ENCODE data around the gene PZP.

Gene PZP

DNA sequence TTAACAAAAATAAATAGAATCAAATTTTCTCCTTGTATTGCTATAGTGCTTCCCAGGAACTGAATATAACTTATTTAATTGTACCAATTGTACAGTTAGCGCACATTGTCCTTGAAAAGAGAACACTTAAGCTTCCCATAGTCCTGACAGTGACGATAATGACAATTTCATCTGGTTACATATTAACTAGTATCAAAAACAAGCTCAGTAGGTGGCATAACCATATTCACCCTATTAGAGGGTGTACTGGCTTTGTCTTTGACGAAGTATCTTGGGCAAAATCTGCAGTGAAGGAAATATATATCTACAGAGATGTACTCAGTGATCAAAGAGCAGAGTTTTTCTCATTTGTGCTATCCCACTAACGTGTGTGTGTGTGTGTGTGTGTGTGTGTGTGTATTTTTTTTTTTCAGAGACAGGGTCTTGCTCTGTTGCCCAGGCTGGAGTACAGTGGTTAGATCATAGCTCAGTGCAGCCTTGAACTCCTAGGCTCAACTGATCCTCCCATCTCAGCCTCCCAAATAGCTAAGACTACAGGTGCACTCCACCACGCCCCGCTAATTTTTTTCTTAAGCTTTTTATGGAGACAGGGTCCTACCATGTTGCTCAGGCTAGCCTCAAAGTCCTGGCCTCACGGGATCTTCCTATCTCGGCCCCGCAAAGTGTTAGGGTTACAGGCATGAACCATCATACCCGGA is 87.6 kb downstream of the PZP start:
- Mint-ChIP-seq H3K36me3 (peaks cover 4% of the 10 kb centered on the region), H3K9me3 (no peaks in the 10 kb centered on the region), H3K27me3 (no peaks in the 10 kb centered on the region), H3K4me1 (peaks cover 11% of the 10 kb centered on the region), H3K27ac (no peak overlapping the region), H3K4me3 (no peak overlapping the region)

DNA sequence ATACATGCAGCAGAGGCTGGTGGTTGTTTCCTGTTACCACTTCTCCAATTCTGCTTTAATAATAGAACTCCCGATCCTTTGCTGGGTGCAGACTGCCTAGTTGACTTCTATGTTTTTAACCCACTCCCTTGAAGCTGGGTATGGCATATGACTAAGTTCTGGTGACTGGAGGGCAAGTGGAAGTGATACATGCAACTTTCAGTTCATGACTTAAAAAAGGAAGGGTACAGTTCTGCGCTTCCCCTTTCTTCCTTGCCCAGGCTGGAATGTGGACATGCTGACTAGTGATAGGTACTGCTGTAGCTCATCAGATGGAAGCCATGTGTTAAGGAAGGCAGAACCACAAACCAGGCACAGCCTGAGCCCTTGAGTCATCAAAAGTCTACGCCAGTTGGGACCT is 90.0 kb downstream of the PZP start:
- Mint-ChIP-seq H3K9me3 (no peaks in the 10 kb centered on the region), H3K4me1 (peaks cover 18% of the 10 kb centered on the region), H3K27me3 (no peaks in the 10 kb centered on the region), H3K4me3 (no peak overlapping the region), H3K27ac (peak overlapping the region; percentile 19), H3K36me3 (peaks cover 10% of the 10 kb centered on the region)

DNA sequence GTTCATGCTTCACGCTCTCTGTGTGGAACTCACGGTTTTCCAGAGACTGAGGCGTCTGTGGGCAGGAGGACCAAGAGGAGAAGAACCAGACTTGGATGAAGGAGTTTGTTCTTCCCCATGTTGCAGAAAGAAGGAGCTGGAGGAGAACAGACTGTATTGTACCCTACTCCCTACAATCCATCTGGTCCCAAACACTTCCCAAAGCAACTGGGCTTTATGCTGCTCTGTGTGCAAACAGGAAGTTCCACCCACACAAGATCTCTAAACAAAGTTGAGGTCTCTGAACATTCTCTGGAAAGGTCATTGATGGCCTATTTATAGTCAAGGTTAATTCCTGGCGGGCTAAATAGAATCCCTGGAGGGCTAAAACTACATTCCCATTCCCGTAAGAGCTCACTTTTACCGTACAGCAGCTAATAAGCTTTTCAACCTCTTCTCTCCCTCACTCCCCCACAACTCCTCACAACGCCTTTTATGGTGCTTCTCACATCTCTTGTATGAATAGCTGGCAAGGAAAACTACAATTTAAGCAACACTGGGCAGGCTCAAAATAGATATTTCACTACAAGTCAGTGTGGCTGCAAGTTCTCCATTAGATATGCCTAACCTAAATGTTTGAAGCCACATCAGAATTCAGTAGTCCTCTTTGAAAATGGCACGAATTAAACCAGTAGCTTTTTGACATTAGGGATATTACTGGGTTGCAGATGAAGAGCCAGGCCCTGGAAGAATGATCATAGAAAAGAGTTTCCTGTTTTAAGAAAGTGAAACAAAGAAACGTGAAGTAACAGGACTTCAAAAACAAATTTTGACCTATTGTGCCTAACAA is 92.2 kb downstream of the PZP start, which contains the start of gene A2M:
Gene A2M, minus strand, starts transcription at position 189 of the 829 bp plus-strand sequence. Its CDS starts 70 bp downstream, at position 119.
- H3K36me3 Mint-ChIP-seq, result peaks cover 16% of the 10 kb centered on the region
- H3K27ac Mint-ChIP-seq, result no peak within 1 kb of the TSS
- no peak within 1 kb of the TSS for H3K4me3 Mint-ChIP-seq
- H3K4me1 Mint-ChIP-seq, result peaks cover 18% of the 10 kb centered on the region
- no peaks in the 10 kb centered on the region for H3K27me3 Mint-ChIP-seq
- no peaks in the 10 kb centered on the region for H3K9me3 Mint-ChIP-seq

DNA sequence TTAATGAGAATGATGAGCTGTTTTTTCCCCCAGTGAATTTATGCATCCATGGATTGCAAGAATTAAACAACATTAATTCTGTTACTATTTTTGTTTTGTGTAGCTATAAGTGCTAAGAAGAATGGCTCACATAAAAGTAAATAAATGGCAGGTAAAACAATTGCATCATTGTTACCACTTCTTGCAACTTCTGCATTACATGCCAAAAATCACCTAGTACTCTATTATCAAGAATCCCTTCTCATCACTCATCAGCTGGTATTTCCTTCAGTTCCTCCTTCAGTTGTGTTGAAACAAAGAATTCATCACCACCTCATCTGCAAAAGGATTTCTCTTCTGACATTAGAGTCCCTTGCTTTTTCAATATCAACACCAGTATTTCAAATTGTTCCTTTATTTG is 93.2 kb downstream of the PZP start:
- Mint-ChIP-seq H3K27me3 (no peaks in the 10 kb centered on the region), H3K27ac (no peak overlapping the region), H3K4me3 (no peak overlapping the region), H3K4me1 (peaks cover 18% of the 10 kb centered on the region), H3K36me3 (peaks cover 15% of the 10 kb centered on the region), H3K9me3 (no peaks in the 10 kb centered on the region)

DNA sequence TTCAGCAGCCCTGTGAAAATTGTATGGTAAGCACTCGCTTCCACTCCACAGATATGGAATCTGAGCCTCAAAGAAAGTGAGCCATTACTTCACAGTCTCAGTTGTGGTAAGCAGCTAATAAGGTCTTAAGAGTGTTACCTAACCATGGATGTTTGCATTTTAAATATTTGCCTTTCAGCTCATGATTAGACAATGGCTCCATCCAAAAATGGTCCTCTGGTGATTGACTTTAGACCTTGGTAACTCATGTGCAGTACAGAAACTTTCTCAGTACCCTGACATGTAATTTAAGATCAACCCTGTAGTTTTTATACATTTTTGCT is 94.2 kb downstream of the PZP start:
- Mint-ChIP-seq H3K27ac (no peak overlapping the region), H3K27me3 (no peaks in the 10 kb centered on the region), H3K4me3 (no peak overlapping the region), H3K4me1 (peaks cover 18% of the 10 kb centered on the region), H3K9me3 (no peaks in the 10 kb centered on the region), H3K36me3 (peaks cover 17% of the 10 kb centered on the region)

DNA sequence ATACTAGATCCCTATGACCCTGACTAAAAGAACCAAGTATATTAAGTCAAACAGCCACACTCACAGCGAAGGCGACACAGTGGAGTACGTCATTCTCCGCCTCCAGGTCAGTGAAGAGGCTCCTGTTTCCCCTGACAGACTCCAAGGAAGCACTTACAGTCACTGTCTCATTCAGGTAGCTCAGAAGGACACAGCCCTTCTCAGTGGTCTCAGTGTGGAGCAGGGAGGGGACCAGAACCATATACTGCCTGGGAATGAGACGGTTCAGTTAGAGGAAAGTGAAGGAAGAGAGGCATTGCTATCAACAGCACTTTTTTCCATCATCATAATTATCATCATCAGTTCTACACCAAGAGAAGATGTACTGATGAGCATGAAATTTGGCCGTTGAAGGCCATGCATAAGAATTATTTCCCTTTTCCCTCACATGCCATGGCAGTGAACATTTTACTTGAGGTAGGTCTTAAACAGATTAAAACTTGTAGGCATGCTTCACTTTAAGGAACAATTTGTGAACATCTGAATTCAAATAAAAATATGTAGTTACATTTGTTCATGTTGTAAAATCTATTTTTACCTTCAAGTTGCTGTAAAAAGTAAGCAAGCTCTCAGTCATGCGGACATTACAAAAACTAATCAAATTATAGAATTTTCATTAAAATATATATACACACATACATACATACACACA is 94.8 kb downstream of the PZP start:
- peaks cover 22% of the 10 kb centered on the region for H3K36me3 Mint-ChIP-seq
- H3K4me1 Mint-ChIP-seq, result peaks cover 18% of the 10 kb centered on the region
- no peaks in the 10 kb centered on the region for H3K9me3 Mint-ChIP-seq
- H3K4me3 Mint-ChIP-seq, result no peak overlapping the region
- no peak overlapping the region for H3K27ac Mint-ChIP-seq
- H3K27me3 Mint-ChIP-seq, result no peaks in the 10 kb centered on the region

DNA sequence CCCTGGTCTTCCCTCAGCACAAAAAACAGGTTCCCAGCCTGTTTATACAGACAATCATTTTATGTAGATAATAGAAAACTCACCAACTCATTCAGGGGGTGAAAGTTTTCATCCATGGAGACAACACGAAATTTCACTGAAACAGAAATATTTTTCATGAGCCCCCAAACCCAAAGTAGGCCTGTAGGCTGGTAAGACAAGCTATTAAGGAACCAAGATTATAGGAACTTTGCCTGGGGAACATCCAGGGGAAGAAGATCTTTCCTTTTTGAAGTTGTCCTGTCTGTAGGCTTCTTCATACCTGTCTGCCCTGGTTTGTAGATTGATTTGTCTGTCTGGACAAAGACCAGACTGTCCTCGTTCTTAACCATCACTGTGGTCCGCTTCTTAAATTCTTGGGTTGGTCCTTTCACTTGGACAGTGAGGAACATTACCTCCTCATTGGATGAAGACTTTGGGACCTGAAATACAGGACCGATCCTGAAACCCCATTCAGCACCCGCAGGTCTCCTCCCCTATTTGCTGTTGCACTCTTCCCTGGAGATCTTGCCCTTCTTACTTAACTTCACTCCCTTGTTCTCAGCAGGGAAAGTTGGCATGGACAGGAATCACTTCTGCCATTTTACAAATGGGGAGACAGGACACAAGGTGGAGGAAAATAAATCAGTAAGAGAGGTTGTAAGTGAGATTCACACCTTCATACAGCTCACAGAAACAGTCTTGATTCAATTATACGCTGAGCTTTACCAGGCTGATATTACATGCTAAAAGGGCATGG is 95.9 kb downstream of the PZP start:
- H3K27me3 Mint-ChIP-seq, result no peaks in the 10 kb centered on the region
- no peaks in the 10 kb centered on the region for H3K9me3 Mint-ChIP-seq
- H3K27ac Mint-ChIP-seq, result no peak overlapping the region
- H3K4me3 Mint-ChIP-seq, result no peak overlapping the region
- peaks cover 21% of the 10 kb centered on the region for H3K36me3 Mint-ChIP-seq
- peaks cover 18% of the 10 kb centered on the region for H3K4me1 Mint-ChIP-seq

DNA sequence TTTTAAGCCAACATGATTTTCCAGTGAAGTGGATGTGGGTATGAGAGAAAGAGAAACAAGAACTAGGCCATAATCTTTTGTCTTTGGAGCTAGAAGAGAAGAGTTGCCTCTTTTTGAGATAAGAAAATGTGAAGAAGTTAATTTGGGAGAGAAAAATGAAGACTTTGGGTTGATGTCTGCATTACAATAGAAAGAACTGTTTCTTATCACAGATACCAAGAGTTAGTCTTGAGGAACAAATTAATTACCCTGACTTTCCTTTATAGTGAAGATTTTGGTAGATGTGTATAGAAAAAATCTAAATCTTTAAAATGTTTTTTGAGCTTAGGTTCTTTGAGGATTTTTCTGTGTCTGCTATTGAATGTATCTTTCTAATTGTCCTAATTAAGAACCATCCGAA is 96.7 kb downstream of the PZP start:
- Mint-ChIP-seq H3K9me3 (no peaks in the 10 kb centered on the region), H3K27ac (no peak overlapping the region), H3K36me3 (peaks cover 21% of the 10 kb centered on the region), H3K4me3 (no peak overlapping the region), H3K4me1 (peaks cover 16% of the 10 kb centered on the region), H3K27me3 (no peaks in the 10 kb centered on the region)

DNA sequence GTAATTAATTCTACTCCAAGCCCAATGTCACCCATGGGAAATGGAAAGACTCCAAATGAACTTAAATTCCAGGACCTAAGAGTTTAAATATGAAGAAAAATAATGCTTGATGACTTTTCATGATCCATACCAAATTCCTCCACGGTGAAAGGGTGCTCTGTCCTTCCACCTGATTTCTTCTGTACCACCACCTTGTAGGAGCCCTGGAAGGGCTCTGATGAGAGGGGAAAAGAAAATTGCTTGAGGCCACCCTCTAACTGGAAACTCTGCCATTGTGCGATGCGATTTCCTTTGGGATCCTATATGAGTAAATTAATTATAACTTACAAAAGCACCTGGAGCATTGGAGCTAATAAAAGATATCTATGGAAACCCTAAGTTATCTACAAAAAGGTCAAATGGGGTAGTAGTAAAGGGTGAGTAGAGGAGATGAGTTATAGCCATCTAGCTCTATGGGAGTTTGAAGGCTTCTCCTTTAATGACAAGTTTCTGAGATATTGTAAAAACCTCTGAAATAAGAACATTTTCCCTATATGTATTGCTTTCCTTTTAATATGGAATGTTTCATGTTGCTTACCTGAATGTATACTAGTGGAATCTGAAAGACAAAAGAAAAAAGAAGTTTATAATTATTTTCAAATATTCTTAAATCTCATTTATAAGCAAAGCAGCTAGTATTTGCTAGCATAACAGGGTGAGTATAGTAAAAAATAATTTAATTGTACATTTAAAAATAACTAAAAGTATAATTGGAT is 98.3 kb downstream of the PZP start:
- no peaks in the 10 kb centered on the region for H3K4me1 Mint-ChIP-seq
- H3K27me3 Mint-ChIP-seq, result no peaks in the 10 kb centered on the region
- peaks cover 18% of the 10 kb centered on the region for H3K36me3 Mint-ChIP-seq
- no peak overlapping the region for H3K4me3 Mint-ChIP-seq
- no peaks in the 10 kb centered on the region for H3K9me3 Mint-ChIP-seq
- no peak overlapping the region for H3K27ac Mint-ChIP-seq

DNA sequence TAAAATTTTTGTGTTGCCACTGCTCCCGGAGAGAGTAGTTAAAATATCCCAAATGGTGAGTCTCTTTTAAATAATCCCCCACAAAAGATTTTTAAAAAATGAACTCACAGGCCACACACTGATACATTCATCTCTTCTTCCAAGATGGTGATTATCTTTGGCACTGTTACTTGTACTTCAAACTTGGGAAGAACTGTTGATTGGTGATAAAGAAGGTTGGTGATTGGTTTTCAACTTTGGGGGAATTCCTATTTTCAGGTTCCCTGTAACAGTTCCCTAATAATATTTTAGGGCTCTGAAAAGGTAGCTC is 99.0 kb downstream of the PZP start:
- Mint-ChIP-seq H3K27ac (no peak overlapping the region), H3K4me1 (no peaks in the 10 kb centered on the region), H3K9me3 (no peaks in the 10 kb centered on the region), H3K27me3 (no peaks in the 10 kb centered on the region), H3K4me3 (no peak overlapping the region), H3K36me3 (peaks cover 18% of the 10 kb centered on the region)

DNA sequence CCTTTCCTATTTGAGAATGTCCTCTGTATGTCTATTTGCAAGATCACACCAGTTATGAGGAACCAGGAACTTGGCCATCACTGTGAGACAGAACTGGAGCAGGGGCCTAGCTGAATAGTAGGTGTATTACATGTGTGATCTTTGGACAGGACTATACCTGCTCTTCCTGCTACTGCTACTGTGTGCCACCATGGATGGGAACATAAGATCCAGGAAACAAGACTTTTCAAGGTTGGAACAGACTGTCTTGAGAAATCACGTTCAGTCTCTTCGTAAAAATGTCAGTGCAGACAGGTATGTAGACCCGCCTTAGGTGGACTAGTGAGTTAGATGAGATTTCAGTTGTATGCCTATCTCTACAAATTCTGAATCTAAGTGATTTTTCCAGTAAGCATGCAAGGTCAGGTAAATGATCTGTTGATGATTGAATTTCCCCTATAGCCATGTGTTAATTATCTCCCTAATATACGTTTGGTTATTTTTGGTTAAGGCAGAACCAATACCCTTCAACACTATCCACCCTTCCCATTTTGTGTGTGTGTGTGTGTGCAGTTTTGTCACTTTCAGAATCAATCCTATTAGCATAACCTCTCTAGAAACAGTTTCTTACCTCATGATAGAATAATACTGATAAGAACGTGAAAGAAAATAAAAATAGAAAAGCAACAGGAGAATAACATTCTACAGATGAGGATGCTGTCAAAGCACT is 99.5 kb downstream of the PZP start:
- Mint-ChIP-seq H3K9me3 (no peaks in the 10 kb centered on the region), H3K27me3 (no peaks in the 10 kb centered on the region), H3K4me3 (no peak overlapping the region), H3K36me3 (peaks cover 18% of the 10 kb centered on the region), H3K4me1 (no peaks in the 10 kb centered on the region), H3K27ac (no peak overlapping the region)

DNA sequence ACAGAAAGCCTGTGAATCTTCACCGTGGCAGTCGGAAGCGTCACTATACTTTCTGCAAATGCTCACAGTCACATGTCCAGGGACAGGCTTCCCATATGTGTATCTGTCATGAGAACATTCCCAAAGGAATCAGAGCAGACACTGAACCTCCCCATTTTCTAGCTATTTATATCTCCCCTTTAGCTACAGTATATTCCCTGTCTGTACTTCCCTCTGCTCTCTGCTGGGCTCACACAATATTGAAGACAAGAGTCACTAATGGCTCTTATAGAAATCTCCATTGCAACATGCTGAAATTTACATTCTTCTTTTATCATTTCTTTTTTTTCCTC is 100.7 kb downstream of the PZP start:
- Mint-ChIP-seq H3K4me1 (no peaks in the 10 kb centered on the region), H3K27me3 (no peaks in the 10 kb centered on the region), H3K36me3 (peaks cover 12% of the 10 kb centered on the region), H3K27ac (no peak overlapping the region), H3K9me3 (no peaks in the 10 kb centered on the region), H3K4me3 (no peak overlapping the region)

DNA sequence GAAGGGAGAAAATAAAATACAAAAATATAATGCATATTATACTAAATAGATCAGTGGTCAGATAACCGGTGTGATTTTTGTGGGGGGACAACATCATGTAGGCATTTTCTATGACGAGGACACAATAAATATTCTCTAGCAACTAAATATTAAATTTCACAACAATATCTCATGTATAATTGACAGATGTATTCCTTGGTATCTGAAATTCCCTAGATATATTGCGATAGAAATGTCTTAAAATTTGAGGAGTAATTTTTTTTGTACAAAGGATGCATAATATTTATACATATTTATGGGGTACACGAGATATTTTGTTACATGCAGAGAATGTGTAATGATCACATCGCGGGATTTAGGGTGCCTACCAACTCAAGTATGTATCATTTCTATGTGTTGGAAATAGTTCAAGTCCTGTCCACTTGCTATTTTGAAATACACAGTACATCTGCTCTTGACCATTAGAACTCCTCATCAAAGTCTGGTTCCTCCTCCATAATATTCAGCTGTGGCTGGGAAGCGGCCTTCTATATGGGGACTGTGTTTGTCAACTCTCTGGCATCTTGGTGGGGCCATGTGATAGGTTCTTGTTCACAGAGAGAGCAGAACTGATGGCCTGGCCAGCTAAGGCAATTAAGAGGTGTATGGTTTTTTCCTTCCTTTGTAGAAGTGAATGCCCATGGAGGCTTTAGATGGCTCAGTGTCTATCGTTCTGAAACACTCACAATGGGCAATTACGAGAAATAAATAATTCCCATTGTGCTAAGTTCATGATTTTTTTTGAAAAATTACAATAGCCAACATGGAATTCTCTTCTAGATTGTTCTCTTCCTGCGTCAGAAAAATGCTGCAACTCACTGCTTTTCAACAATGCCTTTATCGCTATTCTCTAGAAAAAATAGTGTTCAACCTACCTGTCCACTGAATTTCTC is 101.3 kb downstream of the PZP start:
- Mint-ChIP-seq H3K27me3 (no peaks in the 10 kb centered on the region), H3K4me1 (no peaks in the 10 kb centered on the region), H3K27ac (no peak overlapping the region), H3K9me3 (no peaks in the 10 kb centered on the region), H3K4me3 (no peak overlapping the region), H3K36me3 (peaks cover 13% of the 10 kb centered on the region)

DNA sequence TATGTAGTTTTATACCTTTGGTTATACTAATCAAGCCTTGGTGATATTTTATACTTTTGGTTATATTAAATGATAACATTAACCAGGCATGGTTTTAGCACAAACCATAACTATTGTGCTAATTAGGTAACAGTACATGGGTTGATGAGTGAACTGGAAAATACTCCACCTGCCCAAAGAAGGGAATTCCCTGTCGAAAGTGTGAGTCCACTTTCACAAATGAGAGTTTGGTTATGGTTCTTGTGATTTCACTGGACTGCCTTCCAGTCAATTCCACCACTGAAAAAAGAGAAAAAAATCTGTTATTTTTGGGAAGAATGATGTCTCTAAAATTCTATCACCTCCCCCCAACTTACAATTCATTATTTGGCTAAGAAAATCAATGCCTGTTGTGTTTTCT is 102.1 kb downstream of the PZP start:
- H3K36me3 Mint-ChIP-seq, result peaks cover 9% of the 10 kb centered on the region
- no peak overlapping the region for H3K27ac Mint-ChIP-seq
- no peak overlapping the region for H3K4me3 Mint-ChIP-seq
- no peaks in the 10 kb centered on the region for H3K4me1 Mint-ChIP-seq
- no peaks in the 10 kb centered on the region for H3K9me3 Mint-ChIP-seq
- H3K27me3 Mint-ChIP-seq, result no peaks in the 10 kb centered on the region
